ENCODE data around the gene PCNT.

GRCh38 chr21:46350571-46350970 lies 26.6 kb downstream of the PCNT start:
- TF ChIP-seq EZH2 (IDR thresholded peaks at IDR 0.05; ENCODE audit: insufficient read depth, poor library complexity, severe bottlenecking) (no peak), EZH2phosphoT487 (IDR thresholded peaks at IDR 0.05; ENCODE audit: insufficient read depth, low read depth) (no peak)

All from GM23248 (cell line).